HG03108 (cell line): ENCODE results near the gene NOL6.

Experiments
- ATAC-seq: cut with Tn5 transposase; IDR thresholded peaks from one replicate; pipeline ENCODE4 v1.9.1; 2021; ENCODE audit warnings: moderate library complexity; ENCODE audit not compliant: unreplicated experiment

The NOL6 gene

GRCh38 chr9:33453286-33453860 lies 20.4 kb downstream of the NOL6 start:
- ATAC-seq: no peak

GRCh38 chr9:33452828-33453271 lies 20.9 kb downstream of the NOL6 start:
- no peak for ATAC-seq

GRCh38 chr9:33450621-33451146 lies 23.0 kb downstream of the NOL6 start:
- ATAC-seq: no peak

- no peak for ATAC-seq
These were observed 24.0 kb downstream of the NOL6 start for GRCh38 chr9:33449715-33450114.

- no peak for ATAC-seq
These were observed 25.7 kb downstream of the NOL6 start for GRCh38 chr9:33447799-33448553.

- no peak for ATAC-seq
These were observed 26.6 kb downstream of the NOL6 start, which contains the start of gene AQP3 for GRCh38 chr9:33446946-33447798. Gene AQP3 (minus strand): TSS chr9:33447593. CDS start chr9:33447530, 63 bp downstream.

- ATAC-seq: peak; percentile 92
These were observed 27.3 kb downstream of the NOL6 start for GRCh38 chr9:33446240-33446945.

GRCh38 chr9:33445389-33446239 lies 28.1 kb downstream of the NOL6 start:
- ATAC-seq: no peak

GRCh38 chr9:33443464-33444154 lies 30.1 kb downstream of the NOL6 start:
- ATAC-seq: no peak

GRCh38 chr9:33443047-33443446 lies 30.7 kb downstream of the NOL6 start:
- no peak for ATAC-seq

GRCh38 chr9:33442125-33442524 lies 31.6 kb downstream of the NOL6 start:
- no peak for ATAC-seq

- no peak for ATAC-seq
These were observed 33.1 kb downstream of the NOL6 start for GRCh38 chr9:33440609-33441008.

- no peak for ATAC-seq
These were observed 33.5 kb downstream of the NOL6 start for GRCh38 chr9:33440204-33440603.

- ATAC-seq: no peak
These were observed 34.0 kb downstream of the NOL6 start for GRCh38 chr9:33439731-33440130.

- ATAC-seq: no peak
These were observed 34.6 kb downstream of the NOL6 start for GRCh38 chr9:33438926-33439680.

GRCh38 chr9:33437898-33438297 lies 35.8 kb downstream of the NOL6 start:
- ATAC-seq: no peak

- no peak for ATAC-seq
These were observed 36.5 kb downstream of the NOL6 start for GRCh38 chr9:33437205-33437604.

- ATAC-seq: no peak
These were observed 37.3 kb downstream of the NOL6 start for GRCh38 chr9:33436445-33436844.
